ENCODE measurements around the gene FAM171A1. TPM values are rescaled to one million over a fixed set of nuclear protein-coding genes. Genes with fewer than 3 reads are reported as not detected.

FAM171A1 gene
- total RNA-seq, 2 donors from 2014 or later = 16.3 to 24.2 TPM

- WGBS = 81% methylated on average over 12 of the region's 12 CpGs
- DNase-seq (ENCODE audit: low spot score) = no peak
- H3K9me3 ChIP-seq = no peaks in the 10 kb centered on the region
- H3K4me1 ChIP-seq (replicated peaks) = no peaks in the 10 kb centered on the region
- intact Hi-C loops (cut with DNase I) = no loop called here
- no peak overlapping the region for H3K27ac ChIP-seq
- H3K36me3 ChIP-seq = no peaks in the 10 kb centered on the region
- no peak for TF ChIP-seq CTCF (IDR thresholded peaks at IDR 0.05)
- no peak for TF ChIP-seq POLR2A (IDR thresholded peaks at IDR 0.05)
- no peak for TF ChIP-seq POLR2AphosphoS5 (IDR thresholded peaks at IDR 0.05)
- H3K27me3 ChIP-seq (replicated peaks; ENCODE audit: insufficient read depth) = no peaks in the 10 kb centered on the region
- H3K4me3 ChIP-seq = no peak overlapping the region
These were observed 126.4 kb downstream of the FAM171A1 start for GRCh38 chr10:15244635-15245197.

GRCh38 chr10:15242261-15242840 is 128.7 kb downstream of the FAM171A1 start:
- Histone ChIP-seq H3K4me3 (no peak overlapping the region), H3K9me3 (no peaks in the 10 kb centered on the region), H3K36me3 (no peaks in the 10 kb centered on the region), H3K4me1 (replicated peaks) (no peaks in the 10 kb centered on the region), H3K27ac (no peak overlapping the region), H3K27me3 (replicated peaks; ENCODE audit: insufficient read depth) (no peaks in the 10 kb centered on the region)
- intact Hi-C loops (cut with DNase I) = no loop called here
- DNase-seq (ENCODE audit: low spot score) = no peak
- TF ChIP-seq POLR2A (IDR thresholded peaks at IDR 0.05) (no peak), POLR2AphosphoS5 (IDR thresholded peaks at IDR 0.05) (no peak), CTCF (IDR thresholded peaks at IDR 0.05) (no peak)
- WGBS = 76% methylated on average over 12 of the region's 12 CpGs

DNA sequence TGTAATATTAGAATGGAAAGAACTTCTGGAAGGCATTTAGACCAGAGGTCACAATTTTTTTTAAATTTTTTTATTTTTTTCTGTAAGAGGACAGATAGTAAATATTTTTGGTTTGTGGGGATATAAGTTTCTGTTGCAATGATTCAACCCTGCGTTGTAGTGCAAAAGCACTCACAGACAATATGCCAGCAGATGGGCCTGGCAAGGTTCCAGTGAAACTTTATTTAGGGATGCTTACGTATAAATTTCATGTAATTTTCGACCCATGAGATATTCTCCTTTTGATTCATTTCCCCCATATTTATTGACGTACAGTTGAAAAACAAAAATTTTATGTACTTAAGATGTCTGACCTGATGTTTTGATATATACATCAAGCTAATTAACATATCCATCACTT is 129.8 kb downstream of the FAM171A1 start:
- Histone ChIP-seq H3K4me3 (no peak overlapping the region), H3K4me1 (replicated peaks) (no peaks in the 10 kb centered on the region), H3K27ac (no peak overlapping the region), H3K27me3 (replicated peaks; ENCODE audit: insufficient read depth) (no peaks in the 10 kb centered on the region), H3K36me3 (no peaks in the 10 kb centered on the region), H3K9me3 (no peaks in the 10 kb centered on the region)
- no peak for DNase-seq (ENCODE audit: low spot score)
- 94% methylated on average over 4 of the region's 4 CpGs for WGBS
- no peak for TF ChIP-seq POLR2A (IDR thresholded peaks at IDR 0.05)
- TF ChIP-seq POLR2AphosphoS5 (IDR thresholded peaks at IDR 0.05) = no peak
- TF ChIP-seq CTCF (IDR thresholded peaks at IDR 0.05) = no peak
- intact Hi-C loops (cut with DNase I) = no loop called here

DNA sequence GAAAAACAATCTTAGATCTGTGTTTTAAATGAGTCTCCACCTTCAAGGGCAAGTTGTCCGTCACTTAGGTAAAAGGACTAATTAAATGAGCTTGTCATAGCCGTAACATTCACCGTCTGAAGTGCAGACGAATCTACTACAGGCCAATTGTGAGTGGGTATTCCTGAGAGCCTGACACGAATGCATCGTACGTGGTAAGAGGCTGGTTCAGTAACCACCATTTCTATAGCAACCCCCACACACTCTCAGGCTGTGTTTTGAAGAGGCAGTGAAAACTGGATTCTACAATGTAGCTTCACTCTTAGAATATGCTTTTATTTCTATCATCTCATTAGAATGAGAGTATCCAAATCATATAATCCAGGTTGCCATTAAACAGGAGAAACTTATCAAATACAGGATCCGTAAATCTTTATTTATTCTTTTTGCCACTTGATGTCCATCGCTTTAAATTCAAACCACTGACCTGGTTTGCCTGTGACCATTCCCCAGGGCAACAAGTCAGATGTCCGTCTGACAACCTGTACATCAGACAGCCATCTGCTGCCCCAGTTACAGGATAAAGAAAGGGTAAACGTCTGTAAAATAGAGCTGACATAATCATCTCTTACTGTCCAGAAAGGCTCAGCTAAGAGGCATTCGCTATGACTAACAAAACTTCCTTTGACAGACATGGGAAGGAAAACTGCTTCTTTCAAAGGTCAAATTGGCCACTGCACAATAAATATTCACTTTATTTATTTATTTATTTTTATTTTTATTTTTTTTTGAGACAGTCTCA is 132.3 kb downstream of the FAM171A1 start:
- intact Hi-C loops (cut with DNase I) = no loop called here
- Histone ChIP-seq H3K4me3 (no peak overlapping the region), H3K4me1 (replicated peaks) (no peaks in the 10 kb centered on the region), H3K9me3 (no peaks in the 10 kb centered on the region), H3K36me3 (no peaks in the 10 kb centered on the region), H3K27ac (no peak overlapping the region), H3K27me3 (replicated peaks; ENCODE audit: insufficient read depth) (no peaks in the 10 kb centered on the region)
- no peak for DNase-seq (ENCODE audit: low spot score)
- TF ChIP-seq CTCF (IDR thresholded peaks at IDR 0.05) (no peak), POLR2A (IDR thresholded peaks at IDR 0.05) (no peak), POLR2AphosphoS5 (IDR thresholded peaks at IDR 0.05) (no peak)
- 87% methylated on average over 12 of the region's 12 CpGs for WGBS

All from prostate gland (tissue), 2 donors.